Esophagus muscularis mucosa (tissue), 4 donors: Measurements from ENCODE around the gene CLIP3.

ENCODE experiments used
- EP300 ChIP-seq: sonication (generic); formaldehyde crosslinking; IDR thresholded peaks from one replicate; pipeline ENCODE4 v1.6.1; 2017; ENCODE audit warnings: antibody characterized with exemption
- POLR2A ChIP-seq: fragments of 450-650 bp; IDR thresholded peaks from one replicate; pipeline ENCODE4 v1.6.1; 2017; ENCODE audit warnings: antibody characterized with exemption, moderate library complexity, mild to moderate bottlenecking, low read depth
- TF ChIP-seq, protein P1 (sequence below), 3 experiments: fragments of 200-600 bp in 2 of 3; fragments of 450-650 bp in 1 of 3; sonication (generic) in 2 of 3; IDR thresholded peaks; one replicate each; pipeline ENCODE4 v1.5.1; 2017 to 2019; ENCODE audit warnings: antibody characterized with exemption in 3 of 3, mild to moderate bottlenecking in 2 of 3, moderate library complexity in 1 of 3

- TF ChIP-seq, protein P1, sequence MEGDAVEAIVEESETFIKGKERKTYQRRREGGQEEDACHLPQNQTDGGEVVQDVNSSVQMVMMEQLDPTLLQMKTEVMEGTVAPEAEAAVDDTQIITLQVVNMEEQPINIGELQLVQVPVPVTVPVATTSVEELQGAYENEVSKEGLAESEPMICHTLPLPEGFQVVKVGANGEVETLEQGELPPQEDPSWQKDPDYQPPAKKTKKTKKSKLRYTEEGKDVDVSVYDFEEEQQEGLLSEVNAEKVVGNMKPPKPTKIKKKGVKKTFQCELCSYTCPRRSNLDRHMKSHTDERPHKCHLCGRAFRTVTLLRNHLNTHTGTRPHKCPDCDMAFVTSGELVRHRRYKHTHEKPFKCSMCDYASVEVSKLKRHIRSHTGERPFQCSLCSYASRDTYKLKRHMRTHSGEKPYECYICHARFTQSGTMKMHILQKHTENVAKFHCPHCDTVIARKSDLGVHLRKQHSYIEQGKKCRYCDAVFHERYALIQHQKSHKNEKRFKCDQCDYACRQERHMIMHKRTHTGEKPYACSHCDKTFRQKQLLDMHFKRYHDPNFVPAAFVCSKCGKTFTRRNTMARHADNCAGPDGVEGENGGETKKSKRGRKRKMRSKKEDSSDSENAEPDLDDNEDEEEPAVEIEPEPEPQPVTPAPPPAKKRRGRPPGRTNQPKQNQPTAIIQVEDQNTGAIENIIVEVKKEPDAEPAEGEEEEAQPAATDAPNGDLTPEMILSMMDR (IDR thresholded peaks at IDR 0.05) = no peak
- no peak for TF ChIP-seq POLR2A
- no peak for TF ChIP-seq EP300
These were observed 46.6 kb downstream of the CLIP3 start for GRCh38 chr19:35986111-35986510.
